GM12875 (cell line): ENCODE data around the gene LHX3.
"Not testable (repeated sequence)": the region's sequence is repeated elsewhere in the genome, so short reads cannot be mapped to it uniquely, and the experiment has no call there.

Experiments used
- H3K4me3 ChIP-seq: one replicate; pipeline ENCODE4 v1.5.1; 2011; ENCODE audit warnings: low read depth, low read length, control low read depth
- TF ChIP-seq, protein P1 (sequence below): IDR thresholded peaks from 2 replicates; pipeline ENCODE4 v1.5.1; 2011; ENCODE audit warnings: low read depth, mild to moderate bottlenecking, control low read depth, inconsistent platforms, low read length, moderate library complexity, borderline replicate concordance; ENCODE audit not compliant: insufficient read depth

Gene LHX3

DNA sequence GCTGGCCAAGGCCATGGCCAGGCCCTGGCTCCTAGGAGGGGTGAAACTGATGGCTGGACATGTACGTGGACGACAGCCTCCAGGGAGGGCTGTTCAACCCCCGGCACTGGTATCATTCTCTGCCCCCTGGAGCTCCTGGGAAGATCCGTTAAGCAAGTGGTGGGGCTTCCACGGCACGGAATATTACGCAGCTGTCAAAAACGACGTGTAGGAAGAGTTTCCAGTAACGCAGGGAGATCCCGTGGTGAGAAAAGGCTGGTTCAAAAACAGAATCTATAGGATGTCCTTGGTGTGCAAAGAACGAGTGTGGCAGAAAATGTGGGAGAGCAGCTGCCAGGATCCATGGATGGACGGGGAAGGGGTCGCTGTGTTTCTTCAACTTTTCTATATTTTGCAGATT, 50.0 kb downstream of the LHX3 start:
- TF ChIP-seq, protein P1, sequence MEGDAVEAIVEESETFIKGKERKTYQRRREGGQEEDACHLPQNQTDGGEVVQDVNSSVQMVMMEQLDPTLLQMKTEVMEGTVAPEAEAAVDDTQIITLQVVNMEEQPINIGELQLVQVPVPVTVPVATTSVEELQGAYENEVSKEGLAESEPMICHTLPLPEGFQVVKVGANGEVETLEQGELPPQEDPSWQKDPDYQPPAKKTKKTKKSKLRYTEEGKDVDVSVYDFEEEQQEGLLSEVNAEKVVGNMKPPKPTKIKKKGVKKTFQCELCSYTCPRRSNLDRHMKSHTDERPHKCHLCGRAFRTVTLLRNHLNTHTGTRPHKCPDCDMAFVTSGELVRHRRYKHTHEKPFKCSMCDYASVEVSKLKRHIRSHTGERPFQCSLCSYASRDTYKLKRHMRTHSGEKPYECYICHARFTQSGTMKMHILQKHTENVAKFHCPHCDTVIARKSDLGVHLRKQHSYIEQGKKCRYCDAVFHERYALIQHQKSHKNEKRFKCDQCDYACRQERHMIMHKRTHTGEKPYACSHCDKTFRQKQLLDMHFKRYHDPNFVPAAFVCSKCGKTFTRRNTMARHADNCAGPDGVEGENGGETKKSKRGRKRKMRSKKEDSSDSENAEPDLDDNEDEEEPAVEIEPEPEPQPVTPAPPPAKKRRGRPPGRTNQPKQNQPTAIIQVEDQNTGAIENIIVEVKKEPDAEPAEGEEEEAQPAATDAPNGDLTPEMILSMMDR = no peak
- no peak overlapping the region for H3K4me3 ChIP-seq

GRCh38 chr9:136153381-136154065, 51.4 kb downstream of the LHX3 start:
- TF ChIP-seq, protein P1 = no peak
- H3K4me3 ChIP-seq = no peak overlapping the region

- no peak overlapping the region for H3K4me3 ChIP-seq
- TF ChIP-seq, protein P1 = no peak
Measured at GRCh38 chr9:136152931-136153330, 52.0 kb downstream of the LHX3 start.

DNA sequence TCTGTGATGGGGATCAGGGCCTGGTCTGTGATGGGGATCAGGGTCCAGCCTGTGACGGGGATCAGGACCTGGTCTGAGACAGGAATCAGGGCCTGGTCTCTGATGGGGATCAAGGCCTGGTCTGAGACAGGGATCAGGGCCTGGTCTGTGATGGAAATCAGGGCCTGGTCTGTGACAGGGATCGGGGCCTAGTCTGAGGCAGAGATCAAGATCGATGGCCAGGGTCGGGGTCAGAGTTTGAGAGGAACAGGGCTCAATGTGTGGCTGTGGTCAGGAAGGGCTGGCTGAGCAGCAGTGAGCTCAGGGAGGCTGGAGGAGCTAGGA, 52.4 kb downstream of the LHX3 start:
- no peak overlapping the region for H3K4me3 ChIP-seq
- TF ChIP-seq, protein P1 = no peak

- no peak overlapping the region for H3K4me3 ChIP-seq
- TF ChIP-seq, protein P1 = no peak
Measured at GRCh38 chr9:136151848-136152542, 52.9 kb downstream of the LHX3 start.

DNA sequence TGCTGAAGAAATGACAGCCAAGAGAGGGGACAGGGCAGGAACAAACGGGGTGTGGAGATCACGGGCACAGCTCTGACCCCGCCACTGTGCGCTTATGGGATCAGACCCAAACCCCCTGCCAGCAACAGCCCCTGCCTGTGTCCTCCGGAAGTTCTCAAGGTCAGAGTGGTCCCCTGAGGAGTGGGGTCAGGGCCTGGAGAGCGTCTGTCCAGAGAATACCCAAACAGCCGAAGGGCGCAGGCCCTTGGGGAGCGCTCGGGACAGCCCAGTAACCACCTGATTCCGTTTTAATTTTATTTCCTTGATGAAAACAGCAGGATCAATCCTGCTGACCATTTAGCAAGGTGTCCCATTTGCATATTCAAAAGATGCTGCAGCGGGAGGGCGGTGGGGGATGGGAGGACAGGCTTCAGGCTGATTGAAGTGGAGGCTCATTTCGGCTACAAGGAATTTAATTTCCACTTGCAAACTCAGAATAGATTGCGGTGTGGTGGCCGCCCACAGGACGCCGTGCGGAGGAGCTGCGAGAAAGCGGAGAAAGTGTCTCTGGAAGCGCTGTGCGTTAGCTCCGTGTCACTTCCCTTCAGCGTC, 53.6 kb downstream of the LHX3 start:
- no peak overlapping the region for H3K4me3 ChIP-seq
- TF ChIP-seq, protein P1 = no peak

- H3K4me3 ChIP-seq = not testable (repeated sequence)
Measured at GRCh38 chr9:136150664-136151213, 54.2 kb downstream of the LHX3 start.
